Measurements from ENCODE around the gene FABP3. TPM values are rescaled to one million over a fixed set of nuclear protein-coding genes. Genes with fewer than 3 reads are reported as not detected.

The FABP3 gene
- total RNA-seq, 2 experiments from 2014 or later: 0.65 TPM; not detected in 1

- no peaks in the 10 kb centered on the region for H3K9me3 Mint-ChIP-seq
- intact Hi-C loops (cut with micrococcal nuclease): no loop called here
- no peaks in the 10 kb centered on the region for H3K4me1 Mint-ChIP-seq (ENCODE audit: low read depth)
- no peaks in the 10 kb centered on the region for H3K27me3 Mint-ChIP-seq
- no peak overlapping the region for H3K4me3 Mint-ChIP-seq
- ATAC-seq (no peak), DNase-seq (no peak)
- ChIA-PET POLR2A (no interaction called here), CTCF (interaction anchor here (1.0 to 1.7 kb wide), 3 partner anchors 33 to 202 kb away, joined by 3 to 6 read pairs (median 3); no protein-coding TSS in a partner anchor)
- H3K36me3 Mint-ChIP-seq (ENCODE audit: low read depth): peaks cover 26% of the 10 kb centered on the region
- no peak overlapping the region for H3K27ac Mint-ChIP-seq
- TF ChIP-seq CTCF (IDR thresholded peaks at IDR 0.05): no peak
Measured at GRCh38 chr1:31361607-31362006, 11.3 kb downstream of the FABP3 start.

GRCh38 chr1:31356427-31356826 is 16.4 kb downstream of the FABP3 start:
- no peaks in the 10 kb centered on the region for H3K4me1 Mint-ChIP-seq (ENCODE audit: low read depth)
- intact Hi-C loops (cut with micrococcal nuclease): no loop called here
- H3K36me3 Mint-ChIP-seq (ENCODE audit: low read depth): peaks cover 22% of the 10 kb centered on the region
- no peak overlapping the region for H3K27ac Mint-ChIP-seq
- POLR2A ChIA-PET: no interaction called here
- no peak overlapping the region for H3K4me3 Mint-ChIP-seq
- no peak for DNase-seq
- H3K27me3 Mint-ChIP-seq: no peaks in the 10 kb centered on the region
- ATAC-seq: no peak
- no peaks in the 10 kb centered on the region for H3K9me3 Mint-ChIP-seq
- TF ChIP-seq CTCF (IDR thresholded peaks at IDR 0.05): no peak
- CTCF ChIA-PET: no interaction called here

GRCh38 chr1:31354283-31354682 is 18.6 kb downstream of the FABP3 start:
- no peaks in the 10 kb centered on the region for H3K27me3 Mint-ChIP-seq
- H3K36me3 Mint-ChIP-seq (ENCODE audit: low read depth): peaks cover 25% of the 10 kb centered on the region
- H3K27ac Mint-ChIP-seq: no peak overlapping the region
- CTCF ChIA-PET: no interaction called here
- no peak overlapping the region for H3K4me3 Mint-ChIP-seq
- POLR2A ChIA-PET: no interaction called here
- no peaks in the 10 kb centered on the region for H3K9me3 Mint-ChIP-seq
- no peak for TF ChIP-seq CTCF (IDR thresholded peaks at IDR 0.05)
- ATAC-seq (no peak), DNase-seq (no peak)
- intact Hi-C loops (cut with micrococcal nuclease): no loop called here
- no peaks in the 10 kb centered on the region for H3K4me1 Mint-ChIP-seq (ENCODE audit: low read depth)

- CTCF ChIA-PET: interaction anchor here (0.8 to 0.9 kb wide), 2 partner anchors 73 to 75 kb away, joined by 3 read pairs; no protein-coding TSS in a partner anchor
- peaks cover 23% of the 10 kb centered on the region for H3K36me3 Mint-ChIP-seq (ENCODE audit: low read depth)
- no peak for ATAC-seq
Measured at GRCh38 chr1:31348449-31348848, 24.4 kb downstream of the FABP3 start.

GRCh38 chr1:31346785-31347184 is 26.1 kb downstream of the FABP3 start:
- ATAC-seq (no peak), DNase-seq (no peak)
- no peak overlapping the region for H3K4me3 Mint-ChIP-seq
- intact Hi-C loops (cut with micrococcal nuclease): no loop called here
- ChIA-PET CTCF (no interaction called here), POLR2A (no interaction called here)
- H3K27ac Mint-ChIP-seq: no peak overlapping the region
- H3K36me3 Mint-ChIP-seq (ENCODE audit: low read depth): peaks cover 19% of the 10 kb centered on the region
- no peaks in the 10 kb centered on the region for H3K4me1 Mint-ChIP-seq (ENCODE audit: low read depth)
- H3K9me3 Mint-ChIP-seq: no peaks in the 10 kb centered on the region
- H3K27me3 Mint-ChIP-seq: no peaks in the 10 kb centered on the region
- TF ChIP-seq CTCF (IDR thresholded peaks at IDR 0.05): no peak

More at GRCh38 chr1:31348449-31348848, 24.4 kb downstream of the FABP3 start:
- no peak for DNase-seq
- Mint-ChIP-seq H3K27ac (no peak overlapping the region), H3K27me3 (no peaks in the 10 kb centered on the region), H3K9me3 (no peaks in the 10 kb centered on the region), H3K4me3 (no peak overlapping the region), H3K4me1 (ENCODE audit: low read depth) (no peaks in the 10 kb centered on the region)
- TF ChIP-seq CTCF (IDR thresholded peaks at IDR 0.05): no peak
- POLR2A ChIA-PET: no interaction called here
- intact Hi-C loops (cut with micrococcal nuclease): no loop called here
